Measurements from ENCODE around the gene NUDT21.

DNA sequence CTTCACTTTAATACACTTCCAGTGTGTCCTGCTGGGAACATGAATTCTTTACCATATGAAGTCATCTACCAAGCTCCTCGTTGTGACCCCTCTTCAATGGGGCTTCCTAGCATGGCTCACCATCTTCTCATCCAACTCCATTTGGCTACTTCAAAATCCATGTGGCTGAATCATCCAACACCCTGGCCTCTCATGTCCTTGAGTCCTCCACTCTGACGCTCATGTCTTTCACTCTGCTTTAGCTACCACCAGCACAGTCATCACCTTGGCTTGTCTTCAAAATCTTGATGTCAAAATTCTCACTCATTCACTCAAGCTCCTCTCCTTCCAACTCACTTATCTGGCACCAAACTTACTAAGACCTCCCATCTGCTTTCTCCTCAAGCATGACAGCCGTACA, 61.6 kb downstream of the NUDT21 start:
- TF ChIP-seq, protein P1, sequence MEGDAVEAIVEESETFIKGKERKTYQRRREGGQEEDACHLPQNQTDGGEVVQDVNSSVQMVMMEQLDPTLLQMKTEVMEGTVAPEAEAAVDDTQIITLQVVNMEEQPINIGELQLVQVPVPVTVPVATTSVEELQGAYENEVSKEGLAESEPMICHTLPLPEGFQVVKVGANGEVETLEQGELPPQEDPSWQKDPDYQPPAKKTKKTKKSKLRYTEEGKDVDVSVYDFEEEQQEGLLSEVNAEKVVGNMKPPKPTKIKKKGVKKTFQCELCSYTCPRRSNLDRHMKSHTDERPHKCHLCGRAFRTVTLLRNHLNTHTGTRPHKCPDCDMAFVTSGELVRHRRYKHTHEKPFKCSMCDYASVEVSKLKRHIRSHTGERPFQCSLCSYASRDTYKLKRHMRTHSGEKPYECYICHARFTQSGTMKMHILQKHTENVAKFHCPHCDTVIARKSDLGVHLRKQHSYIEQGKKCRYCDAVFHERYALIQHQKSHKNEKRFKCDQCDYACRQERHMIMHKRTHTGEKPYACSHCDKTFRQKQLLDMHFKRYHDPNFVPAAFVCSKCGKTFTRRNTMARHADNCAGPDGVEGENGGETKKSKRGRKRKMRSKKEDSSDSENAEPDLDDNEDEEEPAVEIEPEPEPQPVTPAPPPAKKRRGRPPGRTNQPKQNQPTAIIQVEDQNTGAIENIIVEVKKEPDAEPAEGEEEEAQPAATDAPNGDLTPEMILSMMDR (IDR thresholded peaks at IDR 0.05 in 4 of 5, conservative IDR thresholded peaks at IDR 0.05 in 1 of 5): no peak
- TF ChIP-seq POLR2A (IDR thresholded peaks at IDR 0.05): no peak

Measured in gastrocnemius medialis (tissue), 4 donors.